Skin epidermis (tissue), 12 donors: ENCODE results near the gene HOXA6.
A peak's percentile ranks its signal among the peaks of the same experiment; 100 is the strongest.

Experiments used
- H3K27ac ChIP-seq, 21 experiments: fragments of 200-600 bp; sonication (generic) in 11 of 21; one replicate each; pipeline ENCODE4 v1.5.0; 2020; ENCODE audit warnings: mild to moderate bottlenecking in 3 of 21, inconsistent platforms in 2 of 21, moderate library complexity in 2 of 21
- H3K4me3 ChIP-seq, 7 experiments: fragments of 200-600 bp; sonication (generic) in 2 of 7; one replicate each; pipeline ENCODE4 v1.5.0; 2020; ENCODE audit warnings: inconsistent platforms in 2 of 7, mild to moderate bottlenecking in 2 of 7, moderate library complexity in 1 of 7

HOXA6 gene

DNA sequence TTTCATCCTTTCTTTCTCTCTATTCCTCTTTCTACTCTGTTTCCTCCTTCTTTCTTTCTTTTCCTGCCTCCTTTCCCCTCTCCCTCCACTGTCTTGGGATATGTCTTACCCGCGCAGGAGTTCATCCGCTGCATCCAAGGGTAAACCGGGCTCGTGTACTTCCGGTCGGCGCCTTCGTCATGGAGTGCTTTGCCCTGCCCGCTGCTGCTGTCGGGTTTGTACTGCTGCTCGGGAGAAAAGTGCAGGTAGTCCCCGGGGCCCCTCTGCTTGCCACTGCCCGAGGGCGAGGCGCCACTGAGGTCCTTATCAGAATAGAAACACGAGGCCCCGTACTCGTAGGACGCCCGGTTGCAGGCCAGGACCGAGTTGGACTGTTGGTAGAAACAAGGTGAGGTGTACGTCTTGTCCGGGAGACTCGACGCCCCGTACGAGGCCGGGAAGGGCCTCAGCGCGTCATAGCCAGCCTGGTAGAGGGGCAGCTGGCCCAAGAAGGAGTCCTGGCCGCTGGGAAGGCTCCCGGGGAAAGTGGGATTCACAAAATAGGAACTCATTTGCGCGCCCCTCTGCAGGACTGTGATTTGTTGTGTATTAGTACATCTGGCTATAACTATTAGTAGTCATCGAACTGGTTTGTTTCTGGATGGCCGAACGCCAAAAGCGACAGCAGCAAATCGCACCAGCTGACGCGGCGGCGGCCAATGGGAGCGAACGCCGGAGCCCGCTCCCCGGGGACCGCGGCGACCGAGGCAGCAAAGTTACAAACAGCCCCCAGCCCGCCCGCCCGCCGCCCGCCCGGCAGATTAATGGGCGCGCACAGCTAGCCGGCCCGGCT lies at the start of gene HOXA6:
Gene HOXA6 (minus strand): TSS at position 576 of the 832 bp plus-strand sequence. CDS start 25 bp downstream, at position 551.
- Histone ChIP-seq H3K27ac (peak within 1 kb of the TSS in 14 of 21 experiments; percentile 3 to 79 (median 54)), H3K4me3 (peak within 1 kb of the TSS; percentile 20 to 43 (median 38))

DNA sequence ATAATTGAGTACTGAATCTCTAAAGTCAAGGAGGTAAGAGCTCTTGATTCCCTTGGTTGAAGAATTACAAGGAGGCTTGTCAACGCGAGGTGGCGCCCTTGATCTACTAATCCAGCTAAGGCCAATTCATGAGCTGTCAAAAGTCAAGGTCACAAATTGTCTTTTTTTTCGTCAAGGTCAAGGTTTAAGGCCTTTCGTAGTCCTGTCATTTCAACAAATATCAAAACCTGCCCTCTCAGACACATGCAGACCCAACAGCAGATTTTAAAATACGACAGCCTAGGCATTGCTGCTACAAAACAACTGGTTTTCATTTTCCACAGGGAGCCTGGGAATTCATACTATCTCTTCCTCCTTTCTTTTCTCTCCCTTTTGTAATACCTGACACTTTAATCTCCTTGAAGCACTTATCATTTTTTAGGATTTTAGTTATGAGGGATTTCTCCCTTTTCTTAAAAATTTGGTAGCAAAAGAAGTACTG lies 48.8 kb upstream of the HOXA6 start:
- no peak overlapping the region for H3K27ac ChIP-seq
- no peak overlapping the region for H3K4me3 ChIP-seq

DNA sequence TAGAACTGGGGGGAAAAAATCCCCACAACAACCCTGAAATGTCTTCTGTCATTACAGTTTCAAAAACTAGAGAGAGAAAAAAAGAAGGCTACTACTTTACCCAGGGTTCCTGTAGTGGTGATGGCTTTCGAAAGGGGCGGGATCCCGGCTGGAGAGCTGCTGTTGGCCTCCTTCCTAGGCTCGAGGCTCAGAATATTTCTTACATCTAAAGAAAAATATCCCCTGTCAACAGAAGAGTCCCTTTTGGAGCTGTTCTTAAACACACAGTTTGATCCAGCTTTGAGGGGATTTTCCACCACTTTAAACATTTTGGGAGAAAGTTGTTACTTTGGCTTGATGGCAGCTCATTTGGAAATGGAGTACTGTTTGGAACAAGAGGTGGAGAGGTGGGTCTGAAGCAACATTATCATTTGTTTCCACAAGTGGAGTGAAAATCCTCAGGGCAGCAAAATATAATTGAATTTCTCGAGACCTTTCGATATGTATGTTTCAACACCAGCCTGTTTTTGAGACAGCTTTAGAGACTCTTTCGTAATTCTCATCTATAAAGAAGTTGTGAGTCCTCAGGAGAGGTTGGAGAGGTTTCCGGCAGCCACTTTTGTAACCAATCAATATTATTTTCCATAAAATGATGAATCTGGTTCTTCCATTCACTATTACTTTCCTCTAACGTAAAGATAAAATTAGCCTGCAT lies 47.3 kb upstream of the HOXA6 start:
- Histone ChIP-seq H3K4me3 (no peak overlapping the region), H3K27ac (peak overlapping the region in 1 of 21 experiments; percentile 14)

DNA sequence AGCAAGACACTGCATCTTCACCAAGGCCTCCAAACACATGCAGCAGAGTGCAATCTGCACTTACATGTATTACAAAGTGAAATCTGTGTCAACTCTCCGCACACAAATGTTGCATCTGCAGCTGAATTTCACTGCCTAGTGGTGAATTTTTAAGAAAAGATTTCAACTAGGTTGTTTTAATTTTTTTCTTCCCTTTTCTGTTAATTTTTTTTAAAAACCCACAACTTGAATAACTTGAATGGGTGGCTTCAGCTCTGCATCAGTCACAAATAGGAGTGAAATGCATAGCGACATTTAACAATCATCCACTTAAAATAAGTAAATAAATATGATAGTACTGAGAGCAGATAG lies 46.4 kb upstream of the HOXA6 start:
- peak overlapping the region in 2 of 21 experiments; percentile 67 for H3K27ac ChIP-seq

DNA sequence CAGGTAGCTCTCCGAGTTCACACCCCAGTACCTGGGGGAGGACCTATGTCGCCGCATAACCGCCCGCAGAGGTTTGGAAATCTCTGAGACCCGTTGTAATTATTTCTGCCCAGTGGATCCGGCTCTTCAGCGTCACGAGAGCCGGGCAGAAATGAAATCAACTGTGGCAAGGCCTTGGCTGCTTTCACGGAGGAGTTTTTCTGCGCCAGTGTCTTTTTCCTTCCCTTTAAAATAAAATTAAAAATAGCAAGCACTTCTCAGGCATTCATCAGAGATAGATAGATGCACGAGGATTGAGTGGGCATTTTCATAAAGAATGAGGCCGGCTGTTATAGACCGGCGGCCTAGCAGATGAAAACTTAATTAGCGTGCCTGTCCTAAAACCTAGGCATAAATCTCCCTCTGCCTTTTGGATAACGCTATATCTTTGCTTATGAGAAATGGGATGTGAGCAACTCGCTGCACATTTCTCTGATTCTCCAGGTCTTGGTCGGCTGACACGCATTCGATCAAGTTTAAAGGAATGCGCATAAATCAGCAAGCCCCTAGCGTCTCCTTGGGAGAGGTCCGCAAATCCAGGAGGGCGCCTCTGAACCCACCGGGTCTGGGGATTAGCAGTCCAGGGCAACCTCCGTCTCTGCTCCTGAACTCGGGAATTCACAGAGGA lies 45.9 kb upstream of the HOXA6 start:
- Histone ChIP-seq H3K4me3 (peak overlapping the region in 6 of 7 experiments; percentile 14 to 33 (median 19)), H3K27ac (peak overlapping the region in 5 of 21 experiments; percentile 47 to 78 (median 67))

More for the DNA sequence above, 46.4 kb upstream of the HOXA6 start:
- H3K4me3 ChIP-seq: peak overlapping the region in 1 of 7 experiments; percentile 28

DNA sequence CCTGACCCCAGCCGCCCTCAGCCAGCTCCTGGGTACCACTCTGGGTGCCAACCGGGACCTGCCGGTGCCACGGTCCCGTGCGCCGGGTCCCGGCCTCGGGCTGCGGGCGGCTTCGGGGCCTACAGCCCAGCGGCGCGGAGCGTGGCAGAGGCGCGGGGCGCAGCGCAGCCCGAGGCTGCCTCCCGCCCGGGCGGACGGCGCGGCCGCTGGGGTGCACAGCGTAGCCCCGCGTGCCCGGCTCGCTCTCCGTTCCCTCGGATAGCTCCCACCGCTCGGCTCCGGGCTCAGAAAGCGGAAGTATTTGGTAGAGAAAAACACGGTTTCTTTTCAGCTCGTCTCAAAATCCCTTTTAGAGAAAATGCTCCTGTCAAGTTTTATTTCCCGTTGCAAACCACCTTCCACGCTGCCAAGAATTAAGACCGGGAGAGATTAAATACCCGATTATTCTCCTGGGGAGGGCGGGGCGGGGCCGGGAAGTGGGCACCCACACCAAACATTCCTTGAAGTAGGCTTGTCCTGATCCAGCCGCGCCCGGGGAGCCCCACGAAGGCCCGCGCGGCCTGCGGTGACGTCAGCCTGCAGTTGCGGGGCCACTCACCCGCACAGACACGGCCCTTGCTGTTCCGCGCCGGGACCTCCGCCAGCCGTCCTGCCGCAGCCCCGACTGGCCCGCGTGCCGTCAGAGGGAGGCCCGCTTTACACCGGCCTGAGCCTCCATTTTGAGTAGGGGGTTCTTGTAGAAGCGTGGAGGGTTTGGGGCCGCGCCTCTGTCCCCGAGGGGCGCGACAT lies 45.2 kb upstream of the HOXA6 start:
- Histone ChIP-seq H3K4me3 (peak overlapping the region; percentile 14 to 33 (median 20)), H3K27ac (peak overlapping the region in 6 of 21 experiments; percentile 32 to 78 (median 67))

DNA sequence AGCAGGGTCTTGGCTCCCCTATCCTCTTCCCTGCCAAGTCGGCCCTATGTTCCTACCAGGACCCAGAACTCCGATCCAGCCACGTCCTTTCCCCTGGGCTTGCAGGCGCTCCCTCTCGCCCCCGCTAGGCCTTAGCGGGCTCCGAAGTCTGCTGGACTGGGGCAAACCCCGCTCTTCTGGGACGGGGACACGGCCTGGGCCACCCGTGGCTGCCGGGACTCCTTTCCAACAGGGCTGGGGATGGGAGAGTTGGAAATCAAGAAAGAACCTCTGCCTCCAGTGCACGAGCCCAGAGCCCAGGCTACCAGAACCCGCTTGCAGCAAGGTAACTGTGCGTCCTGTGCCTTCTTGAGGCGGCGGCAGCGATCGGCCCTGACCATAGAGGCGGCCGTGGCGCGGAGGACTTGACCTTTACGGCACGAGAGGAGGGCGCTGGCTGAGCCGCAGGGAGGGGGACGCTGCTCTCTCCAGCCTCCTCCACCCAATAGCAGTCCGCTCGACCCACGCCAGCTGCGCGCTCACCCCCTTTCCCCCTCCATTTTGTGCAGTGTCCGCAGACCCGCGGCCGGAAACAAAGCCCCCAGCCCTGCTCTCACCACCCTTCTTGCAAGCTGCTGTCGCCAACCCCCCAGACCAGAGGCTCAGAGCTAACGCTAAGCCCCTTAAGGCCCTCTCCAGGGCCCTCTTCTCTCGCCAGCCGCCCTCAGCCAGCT lies 44.4 kb upstream of the HOXA6 start:
- Histone ChIP-seq H3K27ac (peak overlapping the region in 4 of 21 experiments; percentile 67 to 78 (median 70)), H3K4me3 (peak overlapping the region in 4 of 7 experiments; percentile 18 to 33 (median 25))

DNA sequence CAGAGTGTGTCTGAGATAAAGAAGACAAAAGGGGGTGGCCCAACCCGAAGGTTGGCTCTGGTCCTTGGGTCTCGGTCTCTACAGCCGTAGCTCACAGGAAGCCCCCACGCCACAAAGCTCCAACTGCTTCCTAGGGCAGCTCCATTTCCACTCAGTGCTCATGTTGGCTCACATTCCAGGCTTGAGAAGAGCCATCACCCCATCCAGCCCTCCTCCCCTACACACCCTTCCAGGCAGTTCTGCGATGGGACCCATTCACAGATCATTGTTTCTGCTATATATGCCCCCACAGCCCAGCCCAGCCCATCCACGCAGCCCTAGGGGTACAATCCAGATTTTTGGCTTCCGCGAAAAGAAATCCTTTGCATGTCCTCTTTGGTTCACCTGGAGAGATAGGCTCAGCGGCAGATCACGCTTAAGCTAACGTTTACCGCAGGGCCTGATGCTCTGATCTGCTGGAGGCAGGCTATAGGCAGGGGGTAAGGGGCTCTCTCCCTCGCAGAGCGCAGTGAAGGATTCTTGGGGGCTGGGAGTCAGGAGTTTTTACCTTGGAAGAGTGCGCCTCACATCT lies 43.7 kb upstream of the HOXA6 start:
- Histone ChIP-seq H3K27ac (peak overlapping the region in 3 of 21 experiments; percentile 67 to 78 (median 72)), H3K4me3 (no peak overlapping the region)

DNA sequence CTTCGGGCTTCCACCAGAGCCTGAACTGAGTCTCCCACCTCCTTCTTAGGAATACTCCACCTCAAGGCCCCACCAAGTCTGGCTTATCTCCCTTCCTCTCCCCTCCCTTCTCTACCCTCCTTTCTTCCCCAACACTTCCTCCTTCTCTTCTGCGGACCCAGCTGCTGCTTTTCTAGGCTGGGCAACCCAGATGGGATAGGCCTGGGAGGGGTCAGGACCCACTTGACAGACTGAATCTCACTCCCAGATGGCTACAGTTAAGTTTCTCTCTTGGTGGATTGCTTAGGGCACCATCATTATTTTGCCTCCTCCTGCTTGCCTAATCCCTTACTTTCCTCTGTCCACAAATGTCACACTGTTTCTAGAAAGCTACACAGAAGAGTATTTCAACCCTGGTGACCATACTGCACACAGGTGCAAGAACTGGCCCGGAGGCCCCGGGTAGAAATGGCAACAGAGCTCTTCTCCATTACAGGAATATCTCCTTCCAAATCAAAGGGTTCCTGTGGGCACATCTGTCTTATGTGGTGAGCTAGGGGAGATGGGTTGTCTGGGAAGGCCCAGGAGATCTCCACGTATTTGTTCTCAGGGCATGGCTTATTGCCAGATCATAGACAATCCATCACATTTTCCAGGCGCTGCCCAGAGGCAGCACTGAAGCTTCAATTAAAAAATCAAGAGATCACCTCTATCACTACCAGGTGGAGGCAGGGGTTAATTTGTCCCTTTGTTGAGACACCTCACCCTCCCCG lies 42.6 kb upstream of the HOXA6 start:
- no peak overlapping the region for H3K4me3 ChIP-seq
- H3K27ac ChIP-seq: peak overlapping the region in 2 of 21 experiments; percentile 2 to 64

DNA sequence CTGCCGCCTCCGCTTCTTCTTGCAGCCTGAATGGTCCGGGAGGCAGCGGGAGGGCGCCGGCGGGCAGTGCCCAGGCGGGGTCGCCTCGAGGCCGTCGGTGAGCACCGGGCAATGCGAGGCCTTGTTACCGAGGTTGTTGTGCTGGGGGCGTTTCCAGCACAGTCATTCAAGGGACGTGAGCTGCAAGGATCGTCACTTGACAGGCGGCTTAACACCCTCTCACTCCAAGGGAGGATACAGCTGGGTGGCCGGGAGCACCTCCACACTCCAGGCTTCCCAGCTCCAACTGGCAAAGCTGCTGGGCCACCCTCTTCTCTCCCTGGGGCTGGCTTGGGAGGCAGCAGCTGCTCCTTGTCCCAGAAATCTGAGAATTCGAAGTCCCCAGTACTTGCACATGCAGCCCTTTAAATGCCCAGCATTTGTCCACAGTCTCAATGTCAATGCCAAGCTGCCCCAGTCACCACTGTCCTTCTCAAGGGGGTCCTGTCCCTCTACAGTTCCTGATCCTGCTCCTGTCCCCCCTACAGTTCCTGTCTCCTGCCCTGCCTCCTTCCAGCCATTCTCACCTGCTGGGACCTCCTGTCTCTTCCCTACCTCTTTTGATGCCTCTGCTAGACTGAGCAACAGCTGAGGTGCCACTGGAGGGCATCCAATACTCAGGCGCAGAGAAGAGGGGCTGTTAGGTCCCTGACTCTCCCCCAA lies 41.9 kb upstream of the HOXA6 start:
- peak overlapping the region in 5 of 21 experiments; percentile 51 to 78 (median 67) for H3K27ac ChIP-seq
- peak overlapping the region in 1 of 7 experiments; percentile 15 for H3K4me3 ChIP-seq

DNA sequence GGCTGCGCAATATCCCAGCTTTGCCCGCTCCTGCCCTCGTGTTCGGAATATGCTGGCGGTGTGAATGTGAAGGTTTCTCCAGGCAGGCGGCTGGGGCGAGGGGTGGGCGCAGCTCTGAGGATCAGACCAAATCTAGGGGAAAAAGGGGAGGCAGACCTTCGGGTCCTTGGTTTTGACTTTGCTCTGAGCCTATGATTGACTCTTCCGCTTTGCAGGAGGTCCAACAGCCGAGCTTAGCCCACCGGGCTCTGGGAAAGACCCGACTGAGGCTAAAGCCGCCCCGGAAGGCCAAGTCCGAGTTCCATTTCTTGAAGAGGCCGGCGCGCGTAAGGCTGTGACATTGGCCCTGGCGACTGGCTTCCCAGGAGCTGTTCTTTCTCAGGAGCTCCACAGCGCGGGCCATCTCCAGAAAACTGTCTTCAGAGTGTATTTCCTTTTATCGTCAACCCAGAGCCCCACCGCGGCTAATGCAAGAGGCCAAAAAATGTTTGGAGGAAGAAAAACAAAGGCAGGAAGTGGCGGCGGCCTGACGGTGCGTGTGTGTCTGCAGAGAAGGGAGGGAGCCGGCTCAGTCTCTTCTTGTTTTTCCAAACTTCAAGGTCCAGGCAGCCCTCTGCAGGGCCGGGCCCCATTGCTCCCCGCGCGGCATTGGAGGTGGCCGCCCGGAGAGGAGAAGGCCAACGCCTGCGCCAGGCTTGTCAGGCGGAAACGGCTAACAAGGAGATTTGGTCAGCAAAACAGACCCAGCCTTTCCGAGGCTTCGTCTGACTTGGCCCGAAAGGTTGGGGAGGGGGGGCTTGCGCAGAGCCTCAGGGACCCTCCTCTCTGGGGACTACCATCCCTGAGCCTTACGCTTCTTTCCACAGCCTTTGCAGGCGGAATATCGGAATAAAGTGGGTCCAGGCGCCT lies 41.1 kb upstream of the HOXA6 start:
- peak overlapping the region in 6 of 21 experiments; percentile 3 to 78 (median 66) for H3K27ac ChIP-seq
- H3K4me3 ChIP-seq: peak overlapping the region in 5 of 7 experiments; percentile 1 to 15 (median 6)

DNA sequence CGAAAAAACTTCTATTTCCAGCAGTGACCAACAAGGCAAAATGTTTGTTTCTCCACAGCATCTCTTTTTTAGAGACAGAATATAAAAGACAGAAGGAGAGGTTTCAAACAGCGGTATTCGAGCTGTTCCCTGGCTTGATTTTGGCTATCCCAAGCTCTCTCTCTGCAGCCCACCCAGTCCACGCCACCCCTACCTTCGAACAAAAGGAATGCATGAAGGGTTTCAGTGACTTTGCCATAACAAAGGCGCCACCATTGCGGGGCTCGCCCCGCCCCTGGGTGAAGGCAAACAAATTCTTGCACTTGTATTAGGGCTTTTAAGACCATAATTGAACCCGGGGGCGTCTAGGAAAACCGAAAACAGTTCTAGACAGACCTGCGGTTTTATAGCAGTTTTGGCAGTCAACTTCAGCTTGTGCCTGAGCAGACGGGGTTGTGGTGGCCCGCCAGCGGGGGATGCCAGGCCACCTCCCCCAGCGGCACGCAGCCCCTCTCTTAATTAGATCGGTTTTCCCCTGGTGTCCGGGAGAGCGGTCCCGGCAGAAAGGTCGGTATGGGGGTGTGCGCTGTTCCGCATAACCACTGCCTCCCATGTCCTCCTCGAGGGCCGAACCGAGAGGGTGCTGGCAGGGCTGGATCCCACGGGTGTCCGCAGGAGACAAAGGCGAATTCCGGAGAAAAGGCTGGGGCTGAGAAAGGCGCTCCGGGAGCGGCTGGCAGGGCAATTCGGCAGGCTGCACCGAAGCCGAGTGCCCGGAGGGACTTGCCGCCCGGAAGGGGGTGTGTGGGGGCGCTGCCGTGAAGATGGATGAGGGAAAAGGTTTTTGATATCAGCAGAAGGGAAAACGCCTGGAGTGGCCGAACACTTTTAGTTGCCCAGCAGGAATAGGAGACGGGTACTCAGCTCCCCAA lies 40.2 kb upstream of the HOXA6 start:
- H3K4me3 ChIP-seq: peak overlapping the region in 4 of 7 experiments; percentile 3 to 15 (median 8)

DNA sequence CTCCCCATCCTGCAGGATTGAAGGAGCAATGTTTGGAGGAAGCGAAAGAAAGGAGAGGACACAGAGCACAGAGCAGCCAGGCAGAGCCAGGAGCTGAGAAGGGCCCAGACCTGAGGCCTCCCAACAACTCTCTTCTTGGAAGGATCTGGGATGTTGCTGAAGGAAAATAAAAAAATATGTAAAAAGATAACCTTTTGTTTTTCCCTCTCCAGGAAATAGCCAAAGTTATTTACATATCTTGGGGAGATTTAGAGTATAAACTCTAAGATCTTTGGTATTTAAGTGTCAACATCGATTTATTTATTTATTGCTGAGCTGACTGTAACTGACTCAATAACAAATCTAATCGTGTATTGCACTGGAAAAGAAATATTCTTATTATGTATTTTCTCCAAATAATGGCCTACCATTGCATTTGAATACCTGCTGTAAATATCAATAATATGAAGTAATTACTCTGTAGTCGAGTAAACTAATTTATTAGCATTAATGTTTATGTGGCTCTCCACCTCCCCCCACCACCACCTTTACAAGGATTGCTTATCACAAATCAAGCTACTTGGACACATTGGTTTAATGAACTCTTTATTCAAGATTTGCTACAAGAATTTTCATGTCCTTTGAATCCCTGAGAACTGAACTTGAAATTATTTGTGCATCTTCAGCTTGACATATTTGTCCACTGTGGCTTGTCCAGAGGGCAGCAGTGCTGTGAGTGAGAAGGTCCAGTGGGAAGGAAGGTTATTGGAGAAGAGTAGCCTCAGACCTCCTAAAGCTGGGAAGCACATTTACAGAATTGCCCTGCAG lies 39.3 kb upstream of the HOXA6 start:
- no peak overlapping the region for H3K4me3 ChIP-seq
- peak overlapping the region in 5 of 21 experiments; percentile 25 to 81 (median 74) for H3K27ac ChIP-seq

More for the DNA sequence above, 40.2 kb upstream of the HOXA6 start:
- H3K27ac ChIP-seq: peak overlapping the region in 6 of 21 experiments; percentile 3 to 78 (median 66)
